GM18498 (cell line): ENCODE data around the gene UBR1.
"Not testable (repeated sequence)": the region's sequence is repeated elsewhere in the genome, so short reads cannot be mapped to it uniquely, and the experiment has no call there.

ENCODE experiments used
- ATAC-seq: cut with Tn5 transposase; IDR thresholded peaks from one replicate; pipeline ENCODE4 v1.9.1; 2021; ENCODE audit warnings: mild to moderate bottlenecking, moderate library complexity; ENCODE audit not compliant: unreplicated experiment

The UBR1 gene

DNA sequence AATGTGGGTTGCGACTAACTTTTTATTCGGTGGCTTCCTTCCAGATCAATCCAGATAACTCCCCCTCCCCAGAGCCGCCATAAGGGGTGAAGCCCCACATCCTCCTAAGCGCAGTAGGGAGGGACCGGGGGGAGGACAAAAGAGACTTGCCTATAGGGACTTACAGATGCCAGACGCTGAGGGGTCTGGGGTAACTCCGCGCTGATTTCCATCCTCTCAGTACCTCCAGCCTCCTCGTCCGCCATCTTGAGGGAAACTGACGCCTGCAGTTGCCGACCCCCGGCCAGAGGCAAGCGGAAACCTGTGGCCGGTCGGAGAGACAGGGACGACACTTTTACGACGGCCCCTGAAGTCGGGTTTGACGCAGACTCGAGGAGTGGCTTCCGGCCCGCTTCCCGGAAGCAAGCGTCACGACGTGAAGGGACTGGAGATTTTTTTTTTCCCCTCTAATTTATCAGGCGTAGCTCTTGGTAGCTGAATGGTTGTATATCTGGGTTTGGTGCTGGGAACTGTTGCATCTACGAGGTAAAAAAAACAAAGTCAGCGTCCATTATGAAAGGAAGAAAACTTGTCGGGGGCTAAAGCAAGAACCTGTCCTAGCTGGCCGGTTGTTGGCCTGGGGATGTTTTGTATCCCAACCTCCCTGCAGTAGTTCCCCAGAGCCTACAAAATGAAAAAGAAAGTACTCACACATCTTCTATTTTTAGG is at the start of gene UBR1:
UBR1 (minus strand) TSS at position 261 of the 708 bp plus-strand sequence; CDS start at position 245, 16 bp downstream.
- ATAC-seq = peak; percentile 92

DNA sequence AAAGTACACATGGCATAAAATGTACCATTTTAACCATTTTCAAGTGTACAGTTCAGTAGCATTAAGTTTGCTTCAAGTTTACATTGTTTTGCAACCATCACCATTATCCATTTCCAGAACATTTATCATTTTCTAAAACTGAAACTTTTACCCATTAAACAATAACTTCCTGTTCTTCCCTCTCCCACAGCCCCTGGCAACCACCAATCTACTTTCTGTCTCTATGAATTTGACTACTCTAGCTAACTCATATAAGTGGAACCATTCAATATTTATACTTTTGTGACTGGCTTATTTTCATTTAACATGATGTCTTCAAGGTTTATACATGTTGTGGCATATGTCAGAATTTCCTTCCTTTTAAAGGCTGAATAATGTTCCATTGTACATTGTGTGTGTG is 47.4 kb upstream of the UBR1 start:
- ATAC-seq = no peak

DNA sequence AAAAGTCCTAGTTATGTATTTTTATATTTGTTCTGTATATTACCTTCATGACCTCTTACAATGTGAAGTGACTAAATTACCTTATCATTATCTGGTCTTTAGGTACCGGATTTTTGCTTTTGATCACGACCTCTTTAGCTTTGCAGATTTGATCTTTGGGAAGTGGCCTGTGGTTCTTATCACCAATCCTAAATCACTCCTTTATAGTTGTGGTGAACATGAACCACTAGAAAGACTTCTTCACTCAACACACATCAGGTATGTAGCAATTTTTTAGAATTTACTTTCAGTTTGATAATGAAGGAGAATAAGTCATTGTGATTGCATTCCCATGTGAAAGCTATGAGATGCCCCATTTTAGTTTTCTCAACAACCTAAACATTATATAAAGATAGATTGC is 45.9 kb upstream of the UBR1 start:
- no peak for ATAC-seq

DNA sequence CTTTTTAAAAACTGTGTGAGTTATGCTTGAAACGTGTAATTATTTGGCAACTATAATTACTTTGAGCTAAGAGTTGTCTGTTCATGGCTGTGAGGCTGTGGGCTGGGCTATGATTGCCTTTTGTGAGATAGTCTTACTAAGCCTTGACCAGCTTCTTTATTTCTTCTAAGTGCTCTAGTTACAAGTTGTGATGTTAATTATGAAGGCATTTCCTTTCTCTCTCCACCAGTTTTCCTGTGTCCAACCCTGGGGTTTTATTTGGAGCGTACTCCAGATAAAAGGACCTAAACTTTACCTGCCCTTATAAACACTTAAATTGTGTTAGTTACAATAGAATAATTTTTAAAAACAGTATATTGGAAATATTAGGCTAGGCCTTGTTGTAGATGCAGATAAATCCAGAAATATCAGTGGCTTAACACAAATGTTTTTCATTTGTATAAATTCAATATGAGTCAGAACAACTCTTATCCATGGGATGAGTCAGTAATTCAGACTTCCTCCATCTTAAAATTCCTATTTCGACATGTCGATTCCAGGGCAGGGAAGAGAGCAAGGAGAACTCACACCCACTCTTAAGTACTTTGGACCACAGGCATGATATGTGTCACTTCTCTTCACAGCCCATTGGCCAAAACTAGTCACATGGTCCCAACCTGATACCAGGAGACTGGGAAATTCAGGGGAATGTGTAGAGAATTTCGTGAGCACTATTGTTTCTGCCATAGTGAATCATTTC is 44.5 kb upstream of the UBR1 start:
- no peak for ATAC-seq

DNA sequence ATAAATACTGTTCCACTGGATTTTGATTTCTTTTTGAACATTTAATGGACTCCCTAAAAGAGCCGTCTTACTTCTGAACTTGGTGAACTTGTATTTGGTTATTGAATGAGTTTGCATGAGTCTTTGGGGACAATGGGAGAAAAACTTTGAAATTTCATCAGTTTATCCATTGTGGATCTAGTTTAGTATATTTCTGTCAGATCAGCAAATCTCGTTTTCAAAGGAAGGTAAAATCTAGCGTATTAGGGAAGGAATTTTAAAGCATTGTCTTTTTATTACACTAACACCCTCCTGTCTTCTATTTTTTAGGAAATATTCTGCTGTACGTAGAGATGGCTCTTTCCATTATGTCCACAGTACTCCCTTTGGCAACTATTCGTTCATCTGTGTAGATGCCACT is 40.3 kb upstream of the UBR1 start:
- ATAC-seq = no peak

DNA sequence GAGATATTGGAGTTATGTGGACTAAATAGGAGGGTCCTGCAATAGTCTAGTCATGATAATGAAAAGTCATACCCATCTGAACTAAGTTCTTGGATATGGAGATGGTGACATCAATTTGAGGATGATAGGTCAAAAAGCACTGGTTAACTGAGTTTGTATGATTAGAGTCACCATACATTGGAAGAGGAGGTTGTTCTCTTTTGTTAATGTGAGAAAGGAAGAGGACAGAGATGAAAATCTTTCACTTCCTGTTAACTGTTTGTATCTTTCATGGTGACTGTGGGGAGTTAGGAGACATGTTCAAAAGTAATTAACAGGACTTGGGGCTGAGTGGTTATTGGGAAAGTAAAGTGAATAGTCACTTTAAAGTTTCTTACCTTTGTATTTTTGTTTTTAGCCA is 38.7 kb upstream of the UBR1 start:
- no peak for ATAC-seq

DNA sequence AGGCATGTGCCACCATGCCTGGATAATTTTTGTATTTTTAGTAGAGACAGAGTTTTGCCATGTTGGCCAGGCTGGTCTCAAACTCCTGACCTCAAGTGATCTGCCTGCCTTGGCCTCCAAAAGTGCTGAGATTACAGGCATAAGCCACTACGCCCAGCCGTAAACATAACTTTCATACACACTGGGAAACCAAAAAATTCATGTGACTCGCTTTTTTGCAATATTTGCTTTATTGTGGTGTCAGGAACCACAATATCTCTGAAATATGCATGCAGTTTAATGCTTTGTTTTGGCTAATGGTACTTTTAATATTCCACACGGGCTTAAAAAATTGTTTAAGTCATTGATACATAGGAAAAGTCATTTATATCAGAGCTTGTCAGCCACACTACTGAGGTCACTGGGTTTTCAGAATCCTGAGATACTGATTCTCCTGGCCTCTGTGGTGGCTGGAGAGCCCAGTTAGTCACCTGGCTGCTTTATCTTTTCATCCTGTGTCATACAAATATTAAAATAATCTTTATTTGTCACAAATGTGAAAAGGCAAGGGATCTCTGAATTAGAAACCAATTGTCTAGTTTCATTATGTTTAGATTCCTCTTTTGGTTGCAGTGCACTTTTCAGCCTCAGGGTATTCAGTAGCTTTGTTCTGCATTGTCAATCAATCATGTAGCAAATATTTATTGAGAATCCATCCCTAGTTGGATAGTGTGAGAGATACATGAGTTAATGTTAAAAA is 37.5 kb upstream of the UBR1 start:
- no peak for ATAC-seq

DNA sequence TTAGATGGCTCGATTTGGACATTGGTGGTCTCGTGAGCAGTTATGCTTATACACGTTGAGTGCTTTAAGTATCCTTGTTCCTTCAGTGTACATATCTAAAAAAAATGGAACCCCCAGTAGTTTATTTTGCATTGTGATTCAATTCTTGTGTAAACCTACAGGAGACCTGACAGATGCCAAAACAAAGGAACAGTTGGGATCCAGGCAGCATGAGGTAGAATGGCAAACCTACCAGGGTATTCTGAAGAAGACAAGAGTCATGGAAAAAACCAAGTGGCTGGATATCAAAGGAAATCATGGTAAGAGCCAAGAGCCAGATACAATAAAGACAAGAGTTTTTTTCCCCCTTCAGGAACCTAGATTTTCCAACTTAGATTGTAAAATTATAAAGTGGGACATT is 29.5 kb upstream of the UBR1 start:
- ATAC-seq = no peak

DNA sequence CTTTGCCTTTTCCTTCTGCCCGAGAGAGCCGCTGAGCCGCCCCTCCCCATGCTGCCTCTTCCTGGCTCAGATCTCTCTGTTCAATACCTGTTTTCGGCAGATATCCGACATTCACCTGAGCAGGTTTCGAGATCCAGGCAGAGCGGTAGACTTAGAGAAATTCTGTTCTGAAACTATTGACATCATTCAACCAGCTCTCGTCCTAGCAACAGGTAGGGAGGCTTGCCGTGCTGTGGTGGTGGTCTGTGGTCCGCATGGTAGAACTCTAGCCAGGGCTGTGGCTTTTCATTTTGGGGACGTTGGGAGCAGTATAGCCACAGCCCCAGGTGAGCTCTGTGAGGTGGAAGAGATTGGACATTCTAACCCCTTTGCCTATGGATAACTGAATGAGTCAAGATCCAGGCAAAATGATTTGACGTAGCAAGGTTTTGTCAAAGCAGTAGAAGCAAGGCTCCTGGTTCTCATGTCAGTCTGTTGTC is 28.4 kb upstream of the UBR1 start:
- ATAC-seq = peak; percentile 15

DNA sequence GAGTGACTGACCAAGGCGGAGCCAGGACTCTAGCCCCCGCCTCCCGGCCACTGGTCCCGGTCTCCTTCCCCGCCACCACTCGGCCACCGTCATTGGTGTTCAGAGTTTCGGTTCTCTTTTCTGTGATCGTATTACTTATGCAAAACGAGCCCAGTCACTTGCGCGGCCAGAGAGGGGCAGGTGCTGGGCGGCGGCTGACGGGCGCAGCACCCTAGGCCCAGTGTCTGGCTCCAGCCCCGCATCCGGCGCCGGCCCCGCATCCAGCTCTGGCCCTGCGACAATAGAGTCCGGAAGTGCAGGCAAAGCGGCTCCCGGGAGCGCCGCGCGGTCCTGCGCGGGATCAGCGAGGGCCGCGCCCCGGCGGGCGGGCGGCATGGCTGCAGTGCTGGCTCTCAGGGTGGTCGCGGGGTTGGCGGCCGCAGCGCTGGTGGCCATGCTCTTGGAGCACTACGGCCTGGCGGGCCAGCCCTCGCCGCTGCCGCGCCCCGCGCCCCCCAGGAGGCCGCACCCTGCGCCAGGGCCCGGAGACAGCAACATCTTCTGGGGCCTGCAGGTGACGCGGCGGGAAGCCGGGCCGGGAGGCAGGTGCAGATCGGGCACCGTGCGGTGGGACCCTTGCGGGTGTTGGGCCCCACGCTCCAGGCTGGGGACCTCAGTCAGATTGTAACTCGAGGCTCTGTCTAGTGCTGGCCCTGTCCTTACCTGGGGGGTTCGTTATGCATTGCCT is 27.8 kb upstream of the UBR1 start, which contains the start of gene TMEM62:
TMEM62 (plus strand) TSS at position 157 of the 727 bp plus-strand sequence; CDS start at position 374, 217 bp downstream.
- ATAC-seq = peak; percentile 91

DNA sequence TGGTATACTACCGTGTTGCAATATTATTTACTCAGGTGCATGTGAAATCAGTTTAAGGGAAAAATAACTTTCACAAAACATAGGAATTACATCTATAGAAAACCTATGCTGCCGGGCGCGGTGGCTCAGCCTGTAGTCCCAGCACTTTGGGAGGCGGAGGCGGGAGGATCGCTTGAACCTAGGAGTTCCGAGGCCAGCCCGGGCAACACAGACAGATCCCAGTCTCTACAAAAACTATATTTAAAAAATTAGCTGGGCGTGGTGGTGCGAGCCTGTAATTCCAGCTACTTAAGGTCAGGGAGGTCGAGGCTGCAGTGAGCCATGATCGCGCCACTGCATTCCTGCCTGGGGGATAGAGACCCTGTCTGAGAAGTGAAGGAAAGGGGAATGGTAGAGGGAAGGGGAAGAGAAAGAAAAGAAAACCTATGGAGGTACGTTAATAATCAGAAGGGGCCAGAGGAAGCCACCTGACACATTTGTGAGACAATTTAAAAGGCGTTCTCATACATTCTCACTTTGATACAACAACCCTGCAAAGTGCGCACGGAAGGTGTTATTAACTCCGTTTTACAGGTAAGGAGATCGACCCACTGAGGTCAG is 27.1 kb upstream of the UBR1 start:
- ATAC-seq = no peak

DNA sequence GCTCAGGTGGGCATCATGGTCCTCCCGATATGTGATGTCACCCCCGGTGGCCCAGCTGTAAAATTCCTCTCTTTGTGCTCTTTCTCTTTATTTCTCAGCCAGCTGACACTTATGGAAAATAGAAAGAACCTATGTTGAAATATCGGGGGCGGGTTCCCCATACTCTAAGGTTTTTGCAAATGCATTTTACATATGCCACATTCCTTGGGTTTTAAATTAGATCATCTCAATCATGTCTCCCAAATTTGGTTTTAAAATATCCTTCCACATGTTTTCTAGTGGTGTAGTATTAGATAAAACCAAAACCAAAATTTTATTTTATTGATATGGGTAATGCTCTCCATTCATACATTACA is 23.1 kb upstream of the UBR1 start:
- no peak for ATAC-seq

DNA sequence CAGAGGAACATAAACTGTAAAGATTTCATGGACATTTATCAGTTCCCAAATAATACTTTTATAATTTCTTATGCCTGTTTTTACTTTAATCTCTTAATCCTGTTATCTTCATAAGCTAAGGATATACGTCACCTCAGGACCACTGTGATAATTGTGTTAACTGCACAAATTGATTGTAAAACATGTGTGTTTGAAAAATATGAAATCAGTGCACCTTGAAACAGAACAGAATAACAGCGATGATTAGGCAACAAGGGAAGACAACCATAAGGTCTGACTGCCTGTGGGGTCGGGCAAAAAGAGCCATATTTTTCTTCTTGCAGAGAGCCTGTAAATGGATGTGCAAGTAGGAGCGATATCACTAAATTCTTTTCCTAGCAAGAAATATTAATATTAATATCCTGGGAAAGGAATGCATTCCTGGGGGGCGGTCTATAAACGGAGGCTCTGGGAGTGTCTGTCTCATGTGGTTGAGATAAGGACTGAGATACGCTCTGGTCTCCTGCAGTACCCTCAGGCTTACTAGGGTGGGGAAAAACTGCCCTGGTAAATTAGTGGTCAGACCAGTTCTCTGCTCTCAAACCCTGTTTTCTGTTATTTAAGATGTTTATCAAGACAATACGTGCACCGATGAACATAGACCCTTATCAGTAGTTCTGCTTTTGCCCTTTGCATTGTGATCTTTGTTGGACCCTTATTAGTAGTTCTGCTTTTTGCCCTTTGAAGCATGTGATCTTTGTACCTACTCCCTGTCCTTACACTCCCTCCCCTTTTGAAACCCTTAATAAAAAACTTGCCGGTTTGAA is 22.5 kb upstream of the UBR1 start:
- ATAC-seq = not testable (repeated sequence)

DNA sequence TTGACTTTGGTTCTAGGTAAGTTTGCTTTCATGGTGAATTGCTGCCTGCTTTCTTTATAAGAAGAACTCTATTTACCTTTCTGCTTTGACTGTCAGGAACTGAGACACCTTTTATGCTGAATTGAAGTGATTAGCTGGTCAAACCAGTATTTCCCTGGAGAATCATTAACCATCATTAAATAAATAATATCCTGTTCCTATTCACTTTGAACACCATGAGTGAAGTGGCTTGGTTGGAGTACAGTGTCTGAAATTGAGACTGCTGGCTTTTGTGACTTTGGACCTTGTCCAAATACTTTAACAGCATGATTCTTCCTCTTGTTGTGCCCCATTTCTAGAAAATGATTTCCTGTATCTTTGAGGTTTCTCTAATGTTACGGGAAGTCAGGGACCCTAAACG is 21.9 kb upstream of the UBR1 start:
- ATAC-seq = no peak

DNA sequence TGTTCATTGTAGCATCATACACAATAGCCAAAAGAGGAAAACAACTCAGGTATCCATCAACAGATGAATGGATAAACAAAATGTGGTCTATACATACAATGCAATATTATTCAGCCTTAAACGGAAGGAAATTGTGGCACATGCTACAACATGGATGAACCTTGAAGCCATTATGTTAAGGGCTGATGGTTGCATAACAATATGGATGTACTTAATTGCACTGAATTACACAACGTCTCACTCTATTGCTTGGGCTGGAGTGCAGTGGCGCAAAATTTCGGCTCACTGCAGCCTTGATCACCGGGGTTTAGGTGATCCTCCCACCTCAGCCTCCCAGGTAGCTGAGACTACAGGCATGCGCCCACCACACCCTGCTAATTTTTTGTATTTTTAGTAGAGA is 20.5 kb upstream of the UBR1 start:
- ATAC-seq = no peak

DNA sequence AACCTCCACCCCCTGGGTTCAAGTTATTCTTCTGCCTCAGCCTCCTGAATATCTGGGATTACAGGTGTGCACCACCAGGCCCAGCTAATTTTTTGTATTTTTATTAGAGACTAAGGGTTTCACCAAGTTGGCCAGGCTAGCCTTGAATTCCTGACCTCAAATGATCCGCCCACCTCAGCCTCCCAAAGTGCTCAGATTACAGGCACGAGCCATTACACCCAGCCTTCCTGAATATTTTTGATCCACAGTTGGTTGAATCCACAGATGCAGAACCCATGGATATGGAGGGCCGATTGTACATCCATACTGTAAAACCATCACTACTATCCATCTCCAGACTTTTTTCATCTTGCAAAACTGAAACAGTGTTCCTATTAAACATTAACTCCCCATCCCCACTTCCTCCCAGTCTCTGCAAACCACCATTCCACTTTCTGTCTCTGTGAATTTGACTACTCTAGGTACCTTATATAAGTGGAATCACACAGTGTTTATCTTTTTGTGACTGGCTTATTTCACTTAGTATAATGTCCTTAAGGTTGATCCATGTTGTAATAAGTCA is 19.3 kb upstream of the UBR1 start:
- no peak for ATAC-seq

DNA sequence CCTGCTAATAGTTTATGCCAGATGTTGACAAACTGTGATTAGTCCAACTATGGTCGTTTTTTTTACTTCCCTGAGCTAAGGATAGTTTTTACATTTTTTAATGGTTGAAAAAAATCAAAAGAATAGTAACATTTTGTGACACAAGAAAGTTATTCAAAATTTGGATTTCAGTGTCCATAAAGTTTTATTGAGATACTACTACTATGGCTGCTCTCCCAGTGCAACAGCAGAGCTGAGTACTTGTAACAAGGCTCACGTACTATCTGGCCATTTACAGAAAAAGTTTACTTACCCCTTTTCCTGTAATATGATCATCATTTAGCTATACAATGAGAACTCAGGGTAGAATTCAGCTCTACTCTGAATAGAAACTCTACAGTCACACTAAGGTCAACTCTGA is 16.0 kb upstream of the UBR1 start:
- no peak for ATAC-seq

DNA sequence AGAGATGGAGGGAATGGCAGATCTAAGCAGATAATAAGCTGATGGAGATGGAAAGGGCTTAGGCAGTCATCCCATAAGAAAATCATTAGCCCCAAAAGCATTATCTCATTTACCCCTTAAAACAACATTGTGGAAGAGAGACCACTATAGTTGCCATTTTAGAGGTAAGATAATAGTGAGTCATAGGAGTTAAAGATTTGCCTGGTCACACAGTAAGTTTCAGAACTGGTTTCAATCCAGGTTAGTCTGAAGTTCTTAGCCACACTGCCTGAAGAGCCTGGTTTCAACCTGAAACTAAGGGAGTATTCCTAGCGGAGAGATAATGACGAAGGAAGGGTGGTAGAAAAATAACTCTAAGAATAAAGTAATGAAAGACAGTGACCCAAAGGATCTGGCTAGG is 13.0 kb upstream of the UBR1 start:
- ATAC-seq = peak; percentile 42

DNA sequence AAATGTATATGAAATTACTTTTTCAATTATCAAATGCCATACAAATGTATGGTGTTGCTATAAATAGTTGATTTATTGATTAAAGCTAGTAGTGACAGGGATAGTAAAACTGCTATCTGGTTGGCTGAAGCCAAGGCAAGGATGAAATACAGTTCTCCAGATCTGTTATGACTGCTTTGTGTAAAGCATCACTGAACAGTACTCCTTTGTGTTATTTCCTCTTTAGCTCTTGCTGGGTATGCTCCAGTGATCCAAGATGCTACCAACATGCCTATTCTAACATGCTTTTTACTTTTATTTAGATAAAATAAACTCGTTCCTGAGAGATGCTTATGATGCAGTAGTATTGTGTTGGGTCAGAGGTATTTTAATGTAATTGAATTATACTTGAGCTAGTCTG is 12.4 kb upstream of the UBR1 start:
- ATAC-seq = no peak
